ENCODE measurements around the gene RASA4. TPM values are rescaled to one million over a fixed set of nuclear protein-coding genes. Genes with fewer than 3 reads are reported as not detected.
"Not testable (repeated sequence)": the region's sequence is repeated elsewhere in the genome, so short reads cannot be mapped to it uniquely, and the experiment has no call there.

The RASA4 gene
- total RNA-seq: 10 to 100 TPM; 60.9 to 65.1 TPM
- 10 to 100 TPM; 14.2 to 32.6 (median 23.4) TPM for polyA plus RNA-seq
- total RNA-seq: 1.1 to 4.9 (median 2.6) reads per million in 6 experiments

DNA sequence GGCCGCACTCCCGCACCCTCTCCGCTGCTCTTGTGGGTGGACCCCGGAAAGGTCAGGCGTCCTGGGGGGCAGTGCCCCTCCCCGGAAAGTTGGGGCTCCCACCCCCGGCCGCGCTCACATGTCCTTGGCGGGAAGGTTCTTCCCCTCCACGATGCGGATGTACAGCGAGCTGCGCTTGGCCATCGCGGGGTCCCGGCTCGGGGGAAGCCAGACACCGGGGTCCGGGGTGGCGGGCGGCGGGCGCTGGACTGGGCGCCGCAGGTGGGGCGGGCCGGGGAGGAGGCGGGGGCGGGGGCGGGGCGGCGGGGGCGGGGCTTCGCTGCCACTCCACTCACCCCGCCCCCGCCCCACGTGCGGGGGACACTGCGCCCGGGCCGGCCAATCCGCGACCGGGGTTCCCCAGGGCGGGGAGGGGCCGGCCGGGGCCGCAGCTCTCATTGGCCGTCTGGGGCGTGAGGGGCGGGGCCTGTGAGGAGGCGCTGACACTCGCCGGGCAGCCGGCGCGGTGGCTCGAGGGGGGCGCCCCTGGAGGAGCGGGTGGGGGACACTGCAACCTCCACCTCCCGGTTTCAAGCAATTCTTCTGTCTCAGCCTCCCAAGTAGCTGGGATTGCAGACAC is at the start of gene RASA4:
Gene RASA4 (minus strand): TSS at position 250 of the 619 bp plus-strand sequence. CDS start 67 bp downstream, at position 183.
- H3K36me3 Mint-ChIP-seq, H3K4me1 Mint-ChIP-seq, POLR2A ChIA-PET, H3K9me3 Mint-ChIP-seq, H3K27me3 Mint-ChIP-seq: not testable (repeated sequence)
- DNase-seq: peak in 8 of 10 donors; percentile 22 to 69 (median 34)
- ATAC-seq: peak; percentile 97 to 98
- H3K4me3 Mint-ChIP-seq: peak within 1 kb of the TSS in 7 of 10 donors; percentile 28 to 77 (median 51)
- peak within 1 kb of the TSS in 1 of 10 donors; percentile 43 for H3K27ac Mint-ChIP-seq

DNA sequence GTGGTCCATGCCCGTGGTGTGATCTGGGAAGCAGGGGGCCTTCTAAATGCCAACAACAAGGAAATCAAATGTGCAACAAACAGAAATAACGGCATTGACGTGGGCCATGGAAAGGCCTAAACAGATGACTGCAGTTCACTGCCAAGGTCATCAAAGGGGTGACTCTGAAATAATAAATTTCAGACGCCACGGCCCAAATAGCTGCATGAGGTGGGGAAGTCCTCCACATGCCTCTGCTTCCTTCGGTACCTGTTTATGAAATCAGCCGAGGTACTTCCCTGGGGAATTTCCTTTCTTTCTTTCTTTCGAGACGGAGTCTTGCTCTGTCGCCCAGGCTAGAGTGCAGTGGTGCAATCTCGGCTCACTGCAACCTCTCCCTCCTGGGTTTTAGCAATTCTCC is 48.2 kb upstream of the RASA4 start:
- H3K9me3 Mint-ChIP-seq, ATAC-seq, H3K4me3 Mint-ChIP-seq, H3K27me3 Mint-ChIP-seq, H3K27ac Mint-ChIP-seq, H3K36me3 Mint-ChIP-seq, DNase-seq, H3K4me1 Mint-ChIP-seq, POLR2A ChIA-PET: not testable (repeated sequence)

DNA sequence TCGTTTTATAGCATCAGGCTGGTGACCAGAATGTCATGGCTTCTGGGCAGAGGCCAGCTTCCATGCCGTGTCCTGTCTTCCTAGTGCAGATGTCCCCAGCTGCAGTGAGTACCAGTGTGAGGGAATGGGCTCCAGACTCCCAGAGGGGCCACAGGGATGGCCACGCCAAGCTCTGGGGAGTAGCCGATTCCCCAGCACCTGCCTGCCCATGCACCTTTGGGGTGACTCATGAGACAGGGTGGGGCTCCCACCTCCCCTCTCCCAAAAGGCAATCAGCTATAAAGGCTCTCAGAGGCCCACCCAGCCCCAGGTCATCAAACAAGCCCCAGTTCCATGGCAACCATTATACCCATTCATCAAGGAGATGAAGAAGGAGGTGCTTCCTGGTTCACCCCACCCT is 33.4 kb upstream of the RASA4 start, which contains the start of gene SPDYE2B:
Gene SPDYE2B (plus strand): TSS at position 396 of the 400 bp plus-strand sequence. CDS start 2,030 bp downstream, outside the sequence.
- ATAC-seq, DNase-seq, H3K36me3 Mint-ChIP-seq, H3K4me3 Mint-ChIP-seq, H3K9me3 Mint-ChIP-seq, POLR2A ChIA-PET, H3K4me1 Mint-ChIP-seq, H3K27me3 Mint-ChIP-seq, H3K27ac Mint-ChIP-seq: not testable (repeated sequence)

DNA sequence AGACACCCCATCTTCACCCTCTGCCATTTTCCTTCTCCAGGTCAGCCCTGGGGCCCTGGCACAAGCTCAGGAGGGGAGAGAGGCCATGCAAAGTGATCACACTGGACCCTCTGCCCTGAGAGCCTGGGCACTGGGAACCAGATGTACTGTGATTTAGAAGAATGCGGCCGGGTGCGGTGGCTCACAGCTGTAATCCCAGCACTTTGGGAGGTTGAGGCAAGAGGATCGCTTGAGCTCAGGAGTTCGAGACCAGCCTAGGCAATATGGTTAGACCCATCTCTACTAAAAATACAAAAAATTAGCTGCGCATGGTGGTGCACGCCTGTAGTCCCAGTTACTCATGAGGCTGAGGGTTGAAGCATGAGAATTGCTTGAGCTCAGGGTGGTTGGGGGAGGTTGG is 31.3 kb upstream of the RASA4 start:
- DNase-seq, H3K27ac Mint-ChIP-seq, H3K4me1 Mint-ChIP-seq, POLR2A ChIA-PET, H3K4me3 Mint-ChIP-seq, H3K27me3 Mint-ChIP-seq, H3K36me3 Mint-ChIP-seq, ATAC-seq, H3K9me3 Mint-ChIP-seq: not testable (repeated sequence)

DNA sequence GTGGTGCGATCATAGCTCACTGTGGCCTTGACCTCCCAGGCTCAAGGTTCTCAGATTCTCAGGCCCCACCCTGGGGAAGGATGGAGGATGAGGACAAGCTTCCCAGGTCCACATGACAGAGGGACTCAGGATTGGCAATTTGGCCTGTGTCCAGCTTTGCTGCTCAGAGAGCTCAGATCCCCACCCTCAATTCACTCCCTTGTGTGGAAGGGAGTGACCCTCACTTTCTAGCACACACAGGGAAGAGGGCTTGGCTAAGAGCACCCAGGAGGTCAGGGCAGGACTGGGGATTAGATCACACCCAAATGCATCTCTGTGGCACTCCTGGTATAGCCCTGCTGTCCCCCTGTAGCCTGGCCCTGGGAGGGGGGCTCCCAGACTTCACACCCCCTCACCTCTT is 26.8 kb upstream of the RASA4 start:
- DNase-seq, H3K9me3 Mint-ChIP-seq, H3K36me3 Mint-ChIP-seq, H3K27me3 Mint-ChIP-seq, H3K27ac Mint-ChIP-seq, H3K4me1 Mint-ChIP-seq, POLR2A ChIA-PET, H3K4me3 Mint-ChIP-seq, ATAC-seq: not testable (repeated sequence)

DNA sequence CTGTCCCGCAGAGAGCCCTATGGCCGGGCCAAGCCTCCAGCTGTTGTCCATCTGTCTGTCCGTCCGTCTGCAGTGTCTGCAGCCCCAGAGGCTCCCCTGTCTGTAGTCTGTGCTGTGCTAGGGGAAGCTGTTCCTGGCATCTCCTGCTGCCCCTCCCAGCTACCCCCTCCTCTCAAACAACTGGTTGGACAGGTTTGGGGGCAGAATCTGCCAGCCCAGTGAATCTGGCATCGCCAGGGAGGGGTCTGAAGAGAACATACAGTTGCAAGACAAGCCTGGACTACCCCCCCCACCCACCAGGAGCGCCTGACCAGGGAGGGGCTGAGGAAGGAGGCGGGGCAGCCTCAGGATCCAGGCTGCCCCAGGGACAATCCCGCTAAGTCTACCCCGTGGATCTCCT is 26.1 kb upstream of the RASA4 start, which contains the start of gene UPK3BL1:
Gene UPK3BL1 (minus strand): TSS at position 101 of the 400 bp plus-strand sequence. CDS start 50 bp downstream, at position 51.
- H3K4me3 Mint-ChIP-seq, H3K4me1 Mint-ChIP-seq, ATAC-seq, DNase-seq, H3K27ac Mint-ChIP-seq, POLR2A ChIA-PET, H3K27me3 Mint-ChIP-seq, H3K9me3 Mint-ChIP-seq, H3K36me3 Mint-ChIP-seq: not testable (repeated sequence)

DNA sequence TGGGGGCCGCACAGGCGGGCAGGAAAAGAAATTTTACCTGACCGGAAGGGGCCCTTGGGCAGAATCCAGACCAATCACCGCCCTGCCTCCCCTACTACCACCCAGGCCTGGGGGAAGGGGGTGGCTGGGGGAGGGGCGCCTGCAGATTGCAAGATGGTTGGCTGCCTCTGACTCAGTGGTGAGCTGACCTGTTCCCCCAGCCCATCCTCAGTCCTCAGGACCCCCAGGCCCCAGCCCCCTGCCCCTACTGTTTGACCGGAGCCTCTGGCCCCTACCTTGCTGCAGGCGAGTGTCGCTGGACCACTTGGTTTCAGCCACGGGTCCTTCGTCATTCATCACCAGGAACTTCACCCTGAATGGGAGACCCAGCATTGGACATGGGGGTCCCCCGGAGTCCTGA is 22.3 kb upstream of the RASA4 start:
- H3K27ac Mint-ChIP-seq, H3K4me1 Mint-ChIP-seq, H3K9me3 Mint-ChIP-seq, H3K4me3 Mint-ChIP-seq, H3K27me3 Mint-ChIP-seq, H3K36me3 Mint-ChIP-seq, POLR2A ChIA-PET, DNase-seq: not testable (repeated sequence)
- ATAC-seq: peak; percentile 5 to 26

DNA sequence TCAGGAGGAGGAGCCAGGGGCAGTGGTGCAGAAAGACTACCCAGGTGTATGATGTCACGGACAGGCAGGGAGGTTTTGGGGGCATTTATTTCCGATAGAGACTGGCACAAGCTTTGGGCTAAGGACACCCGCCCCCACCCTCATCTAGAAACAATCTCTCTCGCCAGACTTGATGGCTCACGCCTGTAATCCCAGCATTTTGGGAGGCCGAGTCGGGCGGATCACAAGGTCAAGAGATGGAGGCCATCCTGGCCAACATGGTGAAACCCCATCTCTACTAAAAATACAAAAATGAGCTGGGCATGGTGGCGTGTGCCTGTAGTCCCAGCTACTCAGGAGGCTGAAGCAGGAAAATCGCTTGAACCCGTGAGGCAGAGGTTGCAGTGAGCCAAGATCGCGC is 20.4 kb upstream of the RASA4 start:
- H3K27ac Mint-ChIP-seq, H3K36me3 Mint-ChIP-seq, POLR2A ChIA-PET, H3K27me3 Mint-ChIP-seq, H3K4me1 Mint-ChIP-seq, H3K4me3 Mint-ChIP-seq, H3K9me3 Mint-ChIP-seq, DNase-seq, ATAC-seq: not testable (repeated sequence)

DNA sequence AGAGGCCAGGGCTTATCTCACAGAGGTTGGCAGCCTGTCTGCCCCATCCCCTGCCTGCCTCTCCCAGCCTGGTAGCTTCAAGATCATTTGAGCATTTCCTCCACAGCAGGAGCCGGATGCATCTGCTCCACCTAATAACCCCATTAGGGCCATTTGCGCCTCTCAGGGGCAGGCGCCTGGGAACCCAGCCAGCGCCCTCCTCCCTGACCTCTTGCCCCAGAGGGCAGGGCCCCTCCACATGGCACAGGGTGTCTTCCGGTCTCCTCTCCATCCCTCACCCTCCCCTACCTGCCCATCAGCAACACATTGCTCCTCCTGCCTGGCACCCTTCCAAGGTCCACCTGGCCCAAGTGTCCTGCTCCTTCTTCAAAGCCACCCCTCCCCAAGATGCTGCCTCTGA is 18.8 kb upstream of the RASA4 start:
- ATAC-seq, H3K9me3 Mint-ChIP-seq, H3K27me3 Mint-ChIP-seq, H3K36me3 Mint-ChIP-seq, H3K4me1 Mint-ChIP-seq, POLR2A ChIA-PET, DNase-seq, H3K27ac Mint-ChIP-seq, H3K4me3 Mint-ChIP-seq: not testable (repeated sequence)

DNA sequence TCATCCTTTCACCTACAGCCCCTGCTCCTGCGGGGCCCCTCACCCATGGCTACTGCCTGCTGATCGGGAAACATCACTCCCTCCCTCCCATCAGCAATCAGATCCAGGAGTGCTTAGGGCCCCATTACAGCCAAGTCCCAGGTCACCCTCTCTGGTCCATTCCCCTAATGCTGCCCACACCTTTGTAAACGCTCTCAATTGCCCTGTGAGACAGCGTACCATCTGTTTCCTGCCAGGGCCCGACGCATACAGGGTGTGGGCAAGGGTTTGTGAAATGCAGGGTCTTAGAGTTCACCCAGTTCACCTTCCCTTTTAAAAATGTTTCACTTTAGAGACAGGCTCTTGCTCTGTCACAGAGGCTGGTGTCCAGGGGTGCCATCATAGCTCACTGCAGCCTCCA is 17.7 kb upstream of the RASA4 start:
- POLR2A ChIA-PET, H3K4me3 Mint-ChIP-seq, H3K4me1 Mint-ChIP-seq, H3K27me3 Mint-ChIP-seq, H3K36me3 Mint-ChIP-seq, ATAC-seq, DNase-seq, H3K9me3 Mint-ChIP-seq, H3K27ac Mint-ChIP-seq: not testable (repeated sequence)

DNA sequence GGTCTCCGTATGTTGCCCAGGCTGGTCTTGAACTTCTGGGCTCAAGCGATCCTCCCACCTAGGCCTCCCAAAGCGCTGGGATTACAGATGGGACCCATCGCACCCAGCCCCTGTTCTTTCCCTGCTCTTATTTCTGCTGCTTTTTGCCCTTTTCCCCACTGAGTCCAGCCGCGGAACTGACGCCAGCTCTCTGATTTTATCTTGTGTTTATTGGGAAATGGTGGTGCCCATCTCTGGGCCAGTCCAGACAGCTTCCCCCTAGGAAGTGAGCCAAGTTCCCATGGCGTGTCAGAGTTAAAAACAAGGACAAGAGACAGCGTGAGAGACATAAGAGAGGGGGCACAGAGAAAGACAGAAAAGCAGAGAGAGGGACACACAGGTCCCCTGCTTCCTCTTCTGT is 14.1 kb upstream of the RASA4 start:
- H3K4me1 Mint-ChIP-seq, ATAC-seq, H3K4me3 Mint-ChIP-seq, DNase-seq, POLR2A ChIA-PET, H3K27me3 Mint-ChIP-seq, H3K9me3 Mint-ChIP-seq, H3K36me3 Mint-ChIP-seq: not testable (repeated sequence)
- peak overlapping the region in 1 of 10 donors; percentile 43 for H3K27ac Mint-ChIP-seq

DNA sequence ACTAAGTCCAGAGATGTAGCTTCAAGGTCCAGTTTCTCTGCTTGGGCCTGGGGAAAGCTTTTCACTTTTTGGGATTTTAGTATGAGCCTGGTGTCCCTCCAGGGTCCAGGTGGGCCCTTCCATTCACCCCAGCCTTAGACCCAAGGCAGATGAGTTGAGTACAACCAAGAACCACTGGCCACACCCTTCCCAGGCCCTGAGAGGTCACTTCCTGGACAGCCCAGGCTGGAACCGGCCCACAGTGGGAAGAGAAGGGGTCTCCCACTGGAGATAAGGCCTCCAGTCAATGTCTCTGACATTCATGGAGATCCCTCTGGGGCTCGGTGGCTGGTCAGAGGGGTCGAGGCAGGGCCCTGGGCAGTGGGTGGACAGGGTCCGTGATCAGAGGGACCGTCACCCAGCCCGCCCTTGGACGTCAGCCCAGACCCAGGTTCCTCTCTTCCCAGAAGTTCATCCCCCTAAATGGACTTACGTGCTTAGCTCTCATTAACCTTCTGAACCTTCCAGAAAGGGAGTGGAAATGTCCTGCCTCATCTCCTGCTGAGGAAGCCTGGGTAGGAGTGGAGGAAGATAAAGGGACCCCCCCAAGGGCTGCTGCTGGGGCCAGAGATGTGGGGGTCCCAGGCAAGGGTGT is 10.8 kb upstream of the RASA4 start:
- H3K4me3 Mint-ChIP-seq, ATAC-seq, DNase-seq, POLR2A ChIA-PET, H3K36me3 Mint-ChIP-seq, H3K4me1 Mint-ChIP-seq, H3K27me3 Mint-ChIP-seq, H3K27ac Mint-ChIP-seq, H3K9me3 Mint-ChIP-seq: not testable (repeated sequence)

DNA sequence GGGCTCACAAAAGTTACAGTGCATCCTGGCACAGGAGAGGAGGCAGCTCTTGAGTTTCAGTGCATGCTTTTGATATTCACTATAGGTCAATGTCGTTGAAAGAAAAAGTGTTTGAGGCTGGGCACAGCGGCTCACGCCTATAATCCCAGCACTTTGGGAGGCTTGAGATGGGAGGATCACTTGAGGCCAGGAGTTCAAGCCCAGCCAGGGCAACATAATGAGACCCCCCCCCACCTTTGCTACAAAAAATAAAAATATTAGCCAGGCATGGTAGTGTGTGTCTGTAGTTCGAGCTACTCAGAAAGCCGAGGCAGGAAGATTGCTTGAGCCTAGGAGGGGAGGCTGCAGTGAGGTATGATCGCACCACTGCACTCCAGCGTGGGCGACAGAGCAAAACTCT is 1.6 kb upstream of the RASA4 start:
- H3K9me3 Mint-ChIP-seq: not testable (repeated sequence)

DNA sequence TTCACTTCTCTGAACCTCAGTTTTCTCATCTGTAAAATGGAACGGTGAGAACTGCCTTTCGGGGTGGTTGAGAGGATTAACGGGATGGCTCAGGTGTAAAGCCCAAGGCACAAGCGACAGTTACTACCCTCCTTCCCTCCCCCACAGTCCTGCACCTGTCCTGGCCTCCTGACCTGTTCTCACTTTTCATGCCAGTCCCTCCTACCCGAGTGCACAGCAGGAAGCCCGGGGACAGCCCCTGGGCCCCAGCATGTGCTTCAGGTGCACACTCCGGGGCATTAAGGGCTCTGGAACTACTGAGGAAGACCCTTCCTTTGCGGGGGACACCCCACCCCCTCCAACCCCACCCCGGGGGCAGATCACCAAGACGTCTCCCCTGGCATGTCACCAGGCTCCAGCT is 626 bp downstream of the RASA4 start:
- DNase-seq, H3K27me3 Mint-ChIP-seq, H3K36me3 Mint-ChIP-seq, POLR2A ChIA-PET, H3K4me1 Mint-ChIP-seq, H3K27ac Mint-ChIP-seq, H3K4me3 Mint-ChIP-seq, H3K9me3 Mint-ChIP-seq: not testable (repeated sequence)
- ATAC-seq: peak in 1 of 2 donors; percentile 1

More for the DNA sequence above, 1.6 kb upstream of the RASA4 start:
- ATAC-seq, POLR2A ChIA-PET, H3K27ac Mint-ChIP-seq, H3K36me3 Mint-ChIP-seq, H3K4me1 Mint-ChIP-seq, H3K4me3 Mint-ChIP-seq, H3K27me3 Mint-ChIP-seq: not testable (repeated sequence)
- peak in 1 of 10 donors; percentile 8 for DNase-seq

Data from naive thymus-derived CD8-positive, alpha-beta T cell (primary cell).